ENCODE measurements around the gene ZDHHC14. TPM values are rescaled to one million over a fixed set of nuclear protein-coding genes. Genes with fewer than 3 reads are reported as not detected.

The ZDHHC14 gene
- total RNA-seq, 1 donor from 2014 or later: 5.1 TPM

- no peak for DNase-seq
- Mint-ChIP-seq H3K27ac (ENCODE audit: unreplicated experiment) (no peak overlapping the region), H3K27me3 (ENCODE audit: unreplicated experiment) (no peaks in the 10 kb centered on the region), H3K36me3 (ENCODE audit: unreplicated experiment) (no peaks in the 10 kb centered on the region), H3K4me3 (ENCODE audit: unreplicated experiment) (no peak overlapping the region), H3K4me1 (ENCODE audit: low read depth, unreplicated experiment) (peaks cover 8% of the 10 kb centered on the region), H3K9me3 (ENCODE audit: unreplicated experiment) (no peaks in the 10 kb centered on the region)
- TF ChIP-seq, protein P1, sequence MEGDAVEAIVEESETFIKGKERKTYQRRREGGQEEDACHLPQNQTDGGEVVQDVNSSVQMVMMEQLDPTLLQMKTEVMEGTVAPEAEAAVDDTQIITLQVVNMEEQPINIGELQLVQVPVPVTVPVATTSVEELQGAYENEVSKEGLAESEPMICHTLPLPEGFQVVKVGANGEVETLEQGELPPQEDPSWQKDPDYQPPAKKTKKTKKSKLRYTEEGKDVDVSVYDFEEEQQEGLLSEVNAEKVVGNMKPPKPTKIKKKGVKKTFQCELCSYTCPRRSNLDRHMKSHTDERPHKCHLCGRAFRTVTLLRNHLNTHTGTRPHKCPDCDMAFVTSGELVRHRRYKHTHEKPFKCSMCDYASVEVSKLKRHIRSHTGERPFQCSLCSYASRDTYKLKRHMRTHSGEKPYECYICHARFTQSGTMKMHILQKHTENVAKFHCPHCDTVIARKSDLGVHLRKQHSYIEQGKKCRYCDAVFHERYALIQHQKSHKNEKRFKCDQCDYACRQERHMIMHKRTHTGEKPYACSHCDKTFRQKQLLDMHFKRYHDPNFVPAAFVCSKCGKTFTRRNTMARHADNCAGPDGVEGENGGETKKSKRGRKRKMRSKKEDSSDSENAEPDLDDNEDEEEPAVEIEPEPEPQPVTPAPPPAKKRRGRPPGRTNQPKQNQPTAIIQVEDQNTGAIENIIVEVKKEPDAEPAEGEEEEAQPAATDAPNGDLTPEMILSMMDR (IDR thresholded peaks at IDR 0.05; ENCODE audit: partially characterized antibody, unreplicated experiment): no peak
These were observed 16.7 kb downstream of the ZDHHC14 start for GRCh38 chr6:157397660-157398059.

- no peaks in the 10 kb centered on the region for H3K27me3 Mint-ChIP-seq (ENCODE audit: unreplicated experiment)
- TF ChIP-seq, protein P1 (IDR thresholded peaks at IDR 0.05; ENCODE audit: partially characterized antibody, unreplicated experiment): no peak
- H3K27ac Mint-ChIP-seq (ENCODE audit: unreplicated experiment): no peak overlapping the region
- no peaks in the 10 kb centered on the region for H3K9me3 Mint-ChIP-seq (ENCODE audit: unreplicated experiment)
- no peaks in the 10 kb centered on the region for H3K36me3 Mint-ChIP-seq (ENCODE audit: unreplicated experiment)
- peaks cover 8% of the 10 kb centered on the region for H3K4me1 Mint-ChIP-seq (ENCODE audit: low read depth, unreplicated experiment)
- no peak for DNase-seq
- H3K4me3 Mint-ChIP-seq (ENCODE audit: unreplicated experiment): no peak overlapping the region
These were observed 17.2 kb downstream of the ZDHHC14 start for GRCh38 chr6:157398151-157398550.

- TF ChIP-seq, protein P1 (IDR thresholded peaks at IDR 0.05; ENCODE audit: partially characterized antibody, unreplicated experiment): no peak
- H3K27ac Mint-ChIP-seq (ENCODE audit: unreplicated experiment): no peak overlapping the region
- H3K4me3 Mint-ChIP-seq (ENCODE audit: unreplicated experiment): no peak overlapping the region
- no peaks in the 10 kb centered on the region for H3K27me3 Mint-ChIP-seq (ENCODE audit: unreplicated experiment)
- DNase-seq: no peak
- H3K9me3 Mint-ChIP-seq (ENCODE audit: unreplicated experiment): no peaks in the 10 kb centered on the region
- H3K36me3 Mint-ChIP-seq (ENCODE audit: unreplicated experiment): no peaks in the 10 kb centered on the region
- H3K4me1 Mint-ChIP-seq (ENCODE audit: low read depth, unreplicated experiment): peaks cover 8% of the 10 kb centered on the region
These were observed 19.7 kb downstream of the ZDHHC14 start for GRCh38 chr6:157400676-157401075.

GRCh38 chr6:157401734-157402338 lies 20.8 kb downstream of the ZDHHC14 start:
- TF ChIP-seq, protein P1 (IDR thresholded peaks at IDR 0.05; ENCODE audit: partially characterized antibody, unreplicated experiment): no peak
- Mint-ChIP-seq H3K4me1 (ENCODE audit: low read depth, unreplicated experiment) (peaks cover 10% of the 10 kb centered on the region), H3K27ac (ENCODE audit: unreplicated experiment) (no peak overlapping the region), H3K4me3 (ENCODE audit: unreplicated experiment) (no peak overlapping the region), H3K36me3 (ENCODE audit: unreplicated experiment) (no peaks in the 10 kb centered on the region), H3K27me3 (ENCODE audit: unreplicated experiment) (no peaks in the 10 kb centered on the region), H3K9me3 (ENCODE audit: unreplicated experiment) (no peaks in the 10 kb centered on the region)
- DNase-seq: no peak

DNA sequence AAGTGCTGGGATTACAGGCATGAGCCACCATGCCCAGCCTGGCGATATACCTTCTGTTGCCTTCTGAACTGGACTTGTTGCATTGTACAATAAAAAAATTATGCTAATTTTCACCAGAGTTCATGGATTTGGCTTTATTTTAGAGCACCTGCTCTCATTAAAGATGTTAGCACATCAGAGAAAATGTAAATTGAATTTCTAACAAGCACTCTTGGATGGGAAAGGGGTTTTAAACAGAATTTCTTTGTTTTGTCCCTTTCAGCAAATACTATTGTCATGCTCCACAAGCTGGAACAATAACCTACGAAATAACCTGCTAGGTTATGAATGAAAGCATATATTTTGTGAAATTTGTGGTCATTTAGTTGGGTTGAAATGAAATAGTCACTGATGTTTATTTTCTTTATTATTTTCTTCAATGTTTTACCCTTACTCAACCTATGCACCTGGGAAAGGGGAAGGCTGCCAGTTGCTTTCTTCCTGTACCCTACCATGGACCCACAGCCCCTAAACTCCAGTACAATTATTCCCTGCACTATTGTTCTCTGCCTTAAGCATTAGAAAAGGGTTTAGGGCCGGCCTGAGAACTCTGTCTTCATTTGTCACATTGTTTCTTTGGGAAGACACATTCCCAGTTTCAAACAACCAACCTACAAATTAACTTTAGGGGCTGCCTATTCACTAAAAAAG lies 22.2 kb downstream of the ZDHHC14 start:
- H3K4me3 Mint-ChIP-seq (ENCODE audit: unreplicated experiment): no peak overlapping the region
- H3K36me3 Mint-ChIP-seq (ENCODE audit: unreplicated experiment): no peaks in the 10 kb centered on the region
- no peak overlapping the region for H3K27ac Mint-ChIP-seq (ENCODE audit: unreplicated experiment)
- no peaks in the 10 kb centered on the region for H3K27me3 Mint-ChIP-seq (ENCODE audit: unreplicated experiment)
- TF ChIP-seq, protein P1 (IDR thresholded peaks at IDR 0.05; ENCODE audit: partially characterized antibody, unreplicated experiment): no peak
- H3K9me3 Mint-ChIP-seq (ENCODE audit: unreplicated experiment): no peaks in the 10 kb centered on the region
- no peak for DNase-seq
- H3K4me1 Mint-ChIP-seq (ENCODE audit: low read depth, unreplicated experiment): peaks cover 9% of the 10 kb centered on the region

Measured in glutamatergic neuron (in vitro differentiated cells).